CD4-positive, alpha-beta T cell treated with Interleukin-6 at 100 ng/mL for 8 hours (primary cell): ENCODE data around the gene PRKACA.

Experiments
- DNase-seq: peaks from one replicate; pipeline ENCODE4 v3.0.0-alpha.2; 2020; ENCODE audit warnings: mixed read lengths, low spot score

The PRKACA gene

DNA sequence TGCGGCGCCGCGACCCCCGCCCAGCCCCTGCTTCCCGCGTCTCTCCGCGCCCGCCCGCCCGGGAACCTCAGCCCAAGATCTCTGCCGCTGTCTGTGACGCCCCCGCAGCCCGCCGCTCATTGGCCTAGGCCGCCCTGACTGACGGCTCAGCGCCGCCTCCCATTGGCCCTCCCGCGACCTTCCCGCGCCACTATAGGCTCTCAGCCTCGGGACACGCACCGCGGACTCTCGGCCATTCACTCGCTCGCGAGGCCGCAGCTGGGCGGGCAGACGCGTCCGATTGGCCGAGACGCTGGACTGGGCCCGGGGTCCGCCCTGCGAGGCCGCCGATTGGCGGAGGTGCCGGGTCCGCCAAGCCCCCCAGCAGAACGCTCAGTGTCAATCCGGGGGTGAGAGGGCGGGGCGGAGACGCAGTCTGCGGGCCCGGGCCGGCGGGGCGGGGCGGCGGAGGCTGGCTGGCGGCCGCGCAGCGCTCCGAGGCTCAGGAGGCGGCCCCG, at the start of gene PRKACA:
TSS of gene PRKACA (minus strand) at position 95 of the 497 bp plus-strand sequence. CDS start 215 bp downstream, outside the sequence.
- DNase-seq, result peak; percentile 99

DNA sequence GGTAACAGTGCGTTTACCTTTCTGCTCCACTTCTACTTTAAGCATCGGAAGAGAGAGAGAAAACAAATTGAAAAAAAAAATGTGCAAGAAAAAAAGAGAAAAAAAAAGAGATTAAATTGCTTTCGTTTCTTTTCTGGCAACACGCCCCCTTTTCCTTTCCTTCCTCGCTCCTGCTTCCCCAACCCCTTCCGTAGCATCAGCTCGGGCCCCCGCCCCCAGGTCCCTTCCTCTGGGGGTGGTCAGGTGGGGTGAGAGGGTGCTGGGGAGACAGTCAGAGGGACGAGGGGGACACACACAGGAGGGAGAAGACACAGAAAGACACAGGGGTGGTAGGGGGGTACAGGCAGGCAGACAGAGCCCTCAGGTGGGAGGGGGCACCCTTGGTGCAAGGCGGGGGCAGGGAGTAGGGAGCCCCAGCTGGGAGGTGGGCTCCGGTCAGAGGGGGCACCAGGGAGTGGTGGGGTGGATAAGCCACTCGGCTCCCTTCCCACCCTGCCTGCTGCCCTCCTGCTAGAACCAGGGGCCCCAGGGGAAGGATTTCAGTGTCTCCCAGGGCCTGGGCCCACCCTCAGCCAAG, 49.5 kb upstream of the PRKACA start:
- DNase-seq, result no peak

DNA sequence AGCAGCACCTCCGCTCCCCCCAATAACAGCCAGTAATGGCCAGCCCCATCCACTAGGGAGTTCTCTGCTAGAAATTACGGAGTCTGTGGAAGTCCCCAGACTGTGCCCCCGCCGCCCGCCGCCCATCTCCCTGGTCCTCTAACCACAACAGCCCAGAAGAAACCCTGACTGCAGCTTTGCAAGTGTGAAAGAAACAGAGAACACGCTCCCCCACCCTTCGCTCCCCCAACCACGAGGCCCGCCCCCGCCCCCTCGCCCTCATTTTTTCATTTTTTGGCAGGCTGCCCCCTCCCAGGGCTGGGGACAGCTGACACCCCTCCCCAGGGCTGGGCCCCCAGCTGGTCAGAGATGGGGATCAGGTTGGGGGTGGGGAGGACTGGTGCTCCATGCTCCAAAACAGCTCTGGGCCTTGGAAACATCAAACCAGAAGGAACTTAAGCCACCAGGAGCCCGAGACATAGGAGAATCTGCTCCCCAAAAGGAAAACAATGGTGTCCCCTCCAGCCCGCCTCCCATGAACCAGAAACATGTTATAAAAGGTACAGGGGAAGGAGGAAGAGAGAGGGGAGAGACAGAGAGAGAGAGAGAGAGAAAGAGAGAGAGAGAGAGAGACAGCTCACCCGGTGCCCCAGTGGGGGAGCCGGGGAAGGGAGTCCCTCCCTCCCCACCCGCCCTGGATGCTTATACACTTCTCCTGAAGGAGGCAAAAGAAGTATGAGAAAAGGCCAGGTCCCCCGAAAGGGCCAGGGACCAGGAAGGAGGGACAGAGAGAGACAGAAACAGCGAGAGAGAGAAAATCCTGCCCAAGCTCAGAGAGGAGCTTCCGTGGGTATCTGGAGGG, 48.6 kb upstream of the PRKACA start:
- peak; percentile 24 for DNase-seq

- no peak for DNase-seq
Observed at GRCh38 chr19:14164724-14165493, 47.3 kb upstream of the PRKACA start.

DNA sequence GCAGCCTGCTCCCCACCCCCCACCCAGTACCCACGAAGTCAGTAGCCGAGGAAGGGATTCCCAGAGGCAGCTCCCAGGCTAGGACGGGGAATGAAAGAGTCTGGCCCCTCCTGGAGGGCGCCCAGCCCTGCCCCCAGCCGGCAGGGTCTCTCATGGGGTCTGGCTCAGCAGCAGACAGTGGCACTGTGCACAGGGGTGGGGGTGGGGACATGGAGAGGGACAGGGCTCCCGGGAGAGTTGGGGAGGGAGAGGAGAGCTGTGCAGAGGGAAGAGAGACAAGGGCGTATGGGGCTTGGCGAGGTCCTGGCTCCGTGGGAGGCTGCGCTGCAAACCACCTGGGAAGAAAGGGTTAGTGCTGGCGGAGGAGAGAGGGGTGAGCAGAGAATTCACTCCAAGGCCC, 46.5 kb upstream of the PRKACA start:
- no peak for DNase-seq

DNA sequence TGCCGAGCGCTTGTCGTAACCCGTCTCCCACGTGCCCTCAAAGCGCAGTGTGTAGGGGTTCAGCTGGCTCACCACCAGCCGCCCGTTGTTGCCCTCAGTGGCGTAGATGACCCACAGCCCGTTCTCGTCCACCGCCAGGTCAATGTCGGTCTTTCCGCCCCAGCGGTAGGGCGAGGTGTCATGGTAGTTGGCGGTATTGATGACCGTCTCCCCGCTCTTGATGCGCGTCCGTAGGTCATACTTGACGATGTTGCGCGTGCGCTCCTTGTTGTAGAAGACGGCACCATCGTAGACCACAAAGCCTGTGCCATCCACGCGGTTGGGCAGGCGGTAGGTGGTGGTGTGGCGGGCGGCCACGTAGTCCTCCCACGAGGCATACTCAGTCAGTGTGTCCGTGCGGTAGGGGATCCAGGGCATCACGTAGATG, 45.3 kb upstream of the PRKACA start:
- DNase-seq, result no peak

- no peak for DNase-seq
Observed at GRCh38 chr19:14161305-14161704, 43.7 kb upstream of the PRKACA start.

- no peak for DNase-seq
Observed at GRCh38 chr19:14160017-14160703, 42.6 kb upstream of the PRKACA start.

DNA sequence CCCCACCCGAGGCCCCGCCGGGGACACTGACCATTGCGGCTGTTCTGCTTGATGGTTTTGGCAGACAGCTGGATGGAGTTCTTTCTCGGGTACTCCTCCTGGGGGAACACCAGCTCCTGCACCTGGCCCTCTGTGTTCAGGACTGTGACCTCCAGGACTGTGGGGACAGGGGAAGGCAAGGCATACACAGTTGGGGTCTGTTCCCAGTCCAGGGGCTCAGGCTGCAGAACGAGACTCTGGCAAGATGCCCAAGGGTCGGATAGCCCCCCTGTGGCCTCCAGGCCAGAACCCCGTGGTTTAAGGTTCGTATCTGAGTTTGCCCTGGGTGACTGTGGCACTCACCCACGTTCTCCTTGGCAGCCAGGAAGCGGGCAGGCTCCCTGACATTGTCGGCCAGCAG, 41.5 kb upstream of the PRKACA start:
- DNase-seq, result no peak

DNA sequence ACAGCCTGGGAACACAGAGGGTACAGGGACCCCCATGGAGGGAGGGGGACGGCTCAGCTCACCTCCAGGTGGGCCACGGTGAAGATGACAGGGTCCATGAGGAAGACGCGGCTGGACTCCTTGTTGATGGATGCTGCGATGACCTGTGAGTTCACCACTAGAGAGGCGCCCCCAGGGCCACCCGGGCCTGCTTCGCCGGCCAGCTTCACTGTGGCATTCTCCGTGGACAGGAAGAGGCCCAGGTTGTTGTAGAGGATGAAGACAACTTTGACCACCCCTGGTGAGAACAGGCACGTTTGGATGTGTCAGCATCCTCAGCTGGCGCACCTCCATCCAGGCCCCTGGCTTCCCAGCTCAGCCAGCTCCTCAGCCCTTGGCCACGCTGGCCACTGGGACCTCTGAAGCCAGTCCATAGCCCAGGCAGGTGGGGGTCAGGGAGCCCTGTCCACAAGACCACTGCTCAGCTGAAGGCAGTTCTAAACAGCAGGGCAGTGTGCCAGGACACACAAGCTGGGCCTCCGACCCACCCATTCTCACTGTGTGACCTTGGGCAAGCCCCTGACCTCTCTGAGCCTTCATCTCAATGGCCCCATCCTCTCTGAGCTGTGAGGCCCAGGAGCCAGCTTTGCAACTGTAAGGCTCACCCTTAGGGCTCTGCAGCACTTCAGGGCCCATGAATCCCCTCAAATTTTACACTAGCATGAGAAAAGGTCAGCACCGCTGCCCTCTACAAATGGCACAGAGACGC, 40.9 kb upstream of the PRKACA start:
- no peak for DNase-seq

DNA sequence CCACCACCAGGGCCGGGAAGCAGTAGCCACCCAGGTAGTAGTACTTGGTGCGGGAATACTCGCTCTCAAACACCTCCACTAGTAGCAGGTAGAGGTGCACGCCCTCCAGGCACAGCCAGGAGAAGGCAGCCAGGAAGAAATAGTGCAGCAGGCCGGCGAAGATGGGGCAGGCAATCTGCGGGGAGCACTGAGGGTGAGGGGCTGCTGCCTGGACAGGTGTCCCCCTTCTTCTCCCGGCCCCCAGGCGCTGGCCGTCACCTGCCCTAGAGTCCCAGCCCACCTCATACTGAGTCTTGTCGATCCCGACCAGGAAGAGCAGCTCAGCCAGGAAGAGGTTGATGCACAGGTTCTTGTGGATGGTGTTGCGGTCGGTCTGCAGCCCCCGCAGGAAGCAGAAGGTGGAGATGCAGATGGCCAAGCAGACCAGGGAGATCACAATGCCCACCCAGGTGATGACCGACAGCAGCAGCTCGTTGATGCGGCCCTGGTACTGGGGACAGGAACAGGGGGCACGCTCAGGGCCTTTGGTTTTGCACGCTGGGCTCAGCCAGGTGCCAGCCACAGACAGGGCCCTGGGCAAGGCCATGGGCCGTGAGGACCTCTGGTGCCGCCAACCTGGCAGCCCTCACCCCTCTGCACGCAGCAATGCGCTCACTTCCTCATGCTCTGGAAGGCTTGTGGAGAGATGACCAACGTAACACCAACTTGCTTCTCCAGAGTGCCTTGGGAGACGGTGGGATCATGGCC, 39.6 kb upstream of the PRKACA start:
- DNase-seq, result no peak

GRCh38 chr19:14156122-14156521, 38.6 kb upstream of the PRKACA start:
- no peak for DNase-seq

GRCh38 chr19:14155371-14155770, 37.8 kb upstream of the PRKACA start:
- no peak for DNase-seq

DNA sequence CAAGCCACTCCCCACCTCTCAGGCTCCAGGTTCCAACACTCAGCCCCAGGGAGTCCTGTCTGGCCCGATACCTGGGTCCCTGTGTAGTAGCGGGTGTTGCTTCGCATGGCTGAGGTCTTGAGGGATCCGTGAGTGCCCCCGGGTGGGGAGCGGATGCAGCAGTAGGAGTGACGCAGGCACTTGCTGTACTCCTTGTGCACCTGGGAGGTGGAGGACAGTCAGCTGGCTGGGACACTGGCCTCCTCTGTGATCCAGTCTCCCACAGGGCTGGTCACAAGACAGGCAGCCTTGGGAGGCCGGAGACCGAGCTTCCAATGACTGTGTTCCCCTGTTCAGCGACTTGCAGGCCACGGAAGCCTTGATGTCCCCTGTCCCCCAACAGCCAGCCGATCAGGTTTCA, 35.2 kb upstream of the PRKACA start:
- DNase-seq, result no peak

GRCh38 chr19:14150770-14151661, 33.5 kb upstream of the PRKACA start:
- DNase-seq, result no peak

DNA sequence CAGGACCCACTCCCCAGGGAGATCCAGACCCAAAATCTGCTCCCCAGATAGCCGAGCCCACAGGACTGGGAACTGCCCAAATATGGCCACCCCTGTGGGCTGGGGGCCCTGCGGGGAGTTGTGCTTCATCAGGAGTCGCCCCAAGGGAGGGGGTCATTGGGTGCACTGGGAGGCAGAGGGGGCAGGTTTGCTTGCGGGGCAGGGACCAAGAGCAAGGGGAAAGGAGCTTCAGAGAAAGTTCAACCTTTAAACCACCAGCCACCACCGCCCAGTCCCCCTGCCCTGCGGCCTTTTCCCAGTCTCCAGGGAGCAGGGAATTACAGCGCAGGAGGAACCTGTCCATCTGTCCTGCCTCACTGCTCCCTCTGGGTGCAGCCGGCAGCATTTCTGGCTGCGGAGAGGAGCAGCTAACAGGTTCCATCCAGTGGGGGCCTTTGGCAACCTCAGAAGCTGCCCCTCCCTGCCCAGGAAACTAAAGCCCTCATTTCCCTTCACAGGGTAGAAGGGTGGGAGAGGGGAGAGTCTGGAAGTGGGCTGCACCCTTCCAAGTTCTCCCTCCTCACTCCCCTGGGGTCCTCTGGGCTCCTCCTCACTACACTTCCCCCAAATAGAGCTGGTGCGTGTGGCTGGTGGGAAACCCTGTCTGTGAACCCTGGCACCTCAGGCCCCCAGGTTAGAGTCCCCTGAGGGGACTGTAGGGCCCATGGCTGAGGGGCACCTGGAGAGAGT, 32.6 kb upstream of the PRKACA start:
- no peak for DNase-seq

GRCh38 chr19:14149509-14149994, 32.0 kb upstream of the PRKACA start:
- peak; percentile 79 for DNase-seq

- no peak for DNase-seq
Observed at GRCh38 chr19:14148751-14149410, 31.3 kb upstream of the PRKACA start.
